GM19035 (cell line): ENCODE data around the gene SLC6A14.

Experiments
- ATAC-seq: cut with Tn5 transposase; IDR thresholded peaks from one replicate; pipeline ENCODE4 v1.9.1; 2021; ENCODE audit not compliant: unreplicated experiment

The SLC6A14 gene, protein sequence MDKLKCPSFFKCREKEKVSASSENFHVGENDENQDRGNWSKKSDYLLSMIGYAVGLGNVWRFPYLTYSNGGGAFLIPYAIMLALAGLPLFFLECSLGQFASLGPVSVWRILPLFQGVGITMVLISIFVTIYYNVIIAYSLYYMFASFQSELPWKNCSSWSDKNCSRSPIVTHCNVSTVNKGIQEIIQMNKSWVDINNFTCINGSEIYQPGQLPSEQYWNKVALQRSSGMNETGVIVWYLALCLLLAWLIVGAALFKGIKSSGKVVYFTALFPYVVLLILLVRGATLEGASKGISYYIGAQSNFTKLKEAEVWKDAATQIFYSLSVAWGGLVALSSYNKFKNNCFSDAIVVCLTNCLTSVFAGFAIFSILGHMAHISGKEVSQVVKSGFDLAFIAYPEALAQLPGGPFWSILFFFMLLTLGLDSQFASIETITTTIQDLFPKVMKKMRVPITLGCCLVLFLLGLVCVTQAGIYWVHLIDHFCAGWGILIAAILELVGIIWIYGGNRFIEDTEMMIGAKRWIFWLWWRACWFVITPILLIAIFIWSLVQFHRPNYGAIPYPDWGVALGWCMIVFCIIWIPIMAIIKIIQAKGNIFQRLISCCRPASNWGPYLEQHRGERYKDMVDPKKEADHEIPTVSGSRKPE

DNA sequence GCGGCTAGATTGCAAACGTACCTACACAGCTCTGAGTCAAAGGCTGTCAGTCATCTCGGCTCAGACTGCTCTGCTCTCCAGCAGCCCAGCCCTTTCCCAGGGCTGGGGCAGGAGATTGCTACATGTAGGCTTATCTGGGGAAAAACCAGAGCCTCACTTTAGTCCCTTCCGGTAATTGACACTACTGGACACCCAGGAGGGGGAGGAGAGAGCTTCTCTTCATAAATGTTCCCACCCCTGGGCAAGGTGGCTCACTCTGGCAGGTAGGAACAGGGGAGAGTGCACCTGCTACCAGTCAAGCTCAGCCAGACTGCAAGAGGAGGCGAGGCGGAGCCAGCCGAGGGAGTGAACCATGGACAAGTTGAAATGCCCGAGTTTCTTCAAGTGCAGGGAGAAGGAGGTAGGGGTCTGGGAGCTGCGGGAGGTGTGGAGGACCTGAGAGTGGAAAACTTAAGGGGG lies at the start of gene SLC6A14:
SLC6A14 (plus strand) TSS at position 249 of the 459 bp plus-strand sequence; CDS start at position 353, 104 bp downstream.
- no peak for ATAC-seq

DNA sequence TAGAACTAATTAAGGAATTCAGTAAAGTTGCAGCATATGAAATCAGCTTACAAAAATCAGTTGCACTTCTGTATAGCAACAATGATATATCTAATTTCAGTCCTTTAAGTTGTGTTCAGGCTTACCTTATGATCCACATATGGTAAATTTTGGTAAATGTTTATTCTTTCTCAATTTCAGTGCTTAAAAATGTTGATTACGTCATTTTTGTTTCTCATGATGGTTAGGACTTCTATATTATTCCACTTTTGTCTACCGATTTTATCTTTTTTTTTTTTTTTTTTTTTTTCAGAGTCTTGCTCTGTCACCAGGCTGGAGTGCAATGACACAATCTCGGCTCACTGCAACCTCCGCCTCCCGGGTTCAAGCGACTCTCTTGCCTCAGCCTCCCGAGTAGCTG lies 40.7 kb upstream of the SLC6A14 start:
- no peak for ATAC-seq

DNA sequence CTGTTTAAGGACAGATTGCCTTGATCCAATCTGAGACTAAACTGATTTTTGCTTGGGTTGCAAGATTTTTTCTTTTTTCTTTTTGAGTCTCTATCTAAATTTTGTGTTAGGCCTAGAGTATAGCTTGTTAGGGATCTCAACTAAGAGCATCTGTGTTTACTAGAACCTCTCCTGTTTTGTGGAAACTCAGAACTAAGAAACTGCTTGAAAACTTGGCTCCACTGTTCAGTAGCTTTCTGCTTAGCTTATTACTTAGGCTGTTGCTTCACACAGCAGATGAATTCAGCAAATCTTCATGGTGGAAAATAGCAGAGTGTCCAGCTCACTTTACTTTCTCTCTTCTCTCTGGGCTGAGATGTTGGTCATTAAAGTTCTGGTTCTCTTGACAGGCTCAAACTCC lies 36.7 kb upstream of the SLC6A14 start:
- no peak for ATAC-seq

DNA sequence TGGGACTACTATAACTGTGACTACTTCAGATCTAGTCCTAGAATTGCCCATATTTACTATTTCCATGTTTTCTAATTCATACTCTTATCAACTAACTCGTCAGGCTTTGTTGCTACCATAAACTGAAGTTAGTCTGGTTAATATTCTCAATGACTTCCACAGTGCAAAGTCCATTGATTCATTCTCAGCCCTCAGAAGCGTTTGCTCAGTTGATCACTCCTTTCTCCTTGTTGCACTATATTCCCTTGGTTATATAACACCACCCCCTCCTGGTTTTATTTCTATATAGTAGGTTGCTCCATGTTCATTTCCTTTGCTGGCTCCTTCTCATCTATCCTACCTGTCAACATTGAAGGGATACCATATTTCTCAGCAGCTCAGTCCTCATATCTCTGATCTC lies 27.2 kb upstream of the SLC6A14 start:
- no peak for ATAC-seq

DNA sequence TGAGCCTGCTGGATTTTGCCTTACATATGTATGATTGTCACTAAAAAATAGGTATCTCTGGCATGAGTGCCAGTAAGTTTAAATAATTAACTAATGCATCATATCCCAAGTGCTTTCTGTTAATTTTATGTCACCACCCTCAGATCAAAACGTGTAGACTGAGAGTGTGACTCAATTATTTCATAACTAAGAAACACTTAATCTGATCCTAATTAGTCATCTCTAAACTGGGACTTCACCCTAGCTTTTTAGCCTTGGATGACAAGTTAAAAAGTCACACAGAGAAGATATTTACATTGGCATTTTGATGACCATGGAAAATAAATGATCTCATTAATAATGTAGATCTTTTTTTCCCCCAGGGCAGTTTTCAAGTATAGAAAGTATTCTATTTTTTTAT lies 23.1 kb upstream of the SLC6A14 start:
- no peak for ATAC-seq

DNA sequence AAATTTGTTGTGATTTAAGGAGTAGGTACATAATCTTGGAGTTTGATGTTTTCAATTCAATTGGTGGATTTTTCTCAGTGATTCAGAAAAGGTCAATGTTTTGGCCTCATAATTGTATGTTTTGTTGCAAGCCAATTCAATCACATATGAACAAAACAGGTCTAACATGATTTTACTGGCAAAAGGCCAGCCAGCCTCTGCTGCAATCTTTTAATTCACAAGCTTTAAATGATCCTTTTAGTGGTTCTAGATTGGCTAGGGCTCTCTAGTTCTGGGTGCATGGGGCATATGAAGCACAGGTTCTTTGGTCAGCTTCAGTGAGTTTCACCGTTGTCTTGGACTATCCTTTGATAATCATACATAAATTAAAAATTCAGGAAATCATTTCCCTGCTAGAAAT lies 19.2 kb upstream of the SLC6A14 start:
- no peak for ATAC-seq

DNA sequence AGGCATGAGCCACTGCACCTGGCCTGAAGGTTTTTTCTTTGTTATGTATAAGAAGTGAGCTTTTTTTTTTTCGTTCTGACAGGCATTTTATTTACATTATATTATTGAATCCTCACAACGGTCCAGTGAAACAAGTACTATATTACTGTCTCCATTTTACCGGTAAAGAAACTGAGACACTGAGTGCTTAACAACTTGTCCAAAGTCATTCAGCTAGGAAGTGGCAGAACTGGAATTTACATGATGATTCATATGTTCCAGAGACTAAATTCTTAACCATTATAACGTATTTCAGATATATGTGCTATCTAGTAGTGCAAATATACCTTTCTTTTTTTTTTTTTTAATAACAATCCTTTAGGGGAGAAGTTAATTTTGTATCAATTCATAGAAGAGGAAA lies 18.4 kb upstream of the SLC6A14 start:
- ATAC-seq, result no peak

DNA sequence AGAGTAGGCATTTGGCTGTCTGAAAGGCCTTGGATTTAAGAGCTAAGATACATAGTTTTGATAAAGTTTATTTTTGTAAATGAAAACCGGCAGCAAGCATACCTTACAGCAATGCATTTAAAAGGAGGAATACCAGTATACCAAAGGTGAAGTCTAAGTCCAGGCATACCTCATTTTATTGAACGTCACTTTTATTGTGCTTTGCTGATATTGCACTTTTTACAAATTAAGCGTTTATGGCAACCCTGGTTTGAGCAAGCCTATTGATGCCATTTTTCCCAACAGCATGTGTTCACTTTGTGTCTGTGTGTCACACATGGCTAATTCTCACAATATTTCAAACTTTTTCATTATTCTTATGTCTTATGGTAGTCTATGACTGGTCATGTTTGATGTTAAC lies 8.4 kb upstream of the SLC6A14 start:
- ATAC-seq, result no peak

DNA sequence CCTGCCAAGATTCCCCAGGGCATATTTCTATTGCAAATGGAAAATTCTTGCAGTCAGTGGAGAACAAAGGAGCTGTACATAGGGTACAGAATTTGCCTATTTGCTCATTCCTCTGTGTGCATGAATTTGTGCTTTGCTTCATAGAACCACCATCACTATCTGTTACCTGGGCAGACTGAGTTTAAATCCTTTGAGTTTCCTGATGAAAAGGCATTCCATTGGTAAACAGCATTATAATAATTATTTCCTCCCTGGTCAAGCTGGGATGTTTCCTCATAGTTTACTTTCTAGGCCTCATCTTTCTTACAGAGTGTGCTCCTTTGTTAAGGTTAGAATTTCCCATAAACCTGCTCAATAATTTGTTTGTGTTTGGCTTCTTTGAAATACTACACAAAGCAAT lies 809 bp upstream of the SLC6A14 start:
- no peak for ATAC-seq

DNA sequence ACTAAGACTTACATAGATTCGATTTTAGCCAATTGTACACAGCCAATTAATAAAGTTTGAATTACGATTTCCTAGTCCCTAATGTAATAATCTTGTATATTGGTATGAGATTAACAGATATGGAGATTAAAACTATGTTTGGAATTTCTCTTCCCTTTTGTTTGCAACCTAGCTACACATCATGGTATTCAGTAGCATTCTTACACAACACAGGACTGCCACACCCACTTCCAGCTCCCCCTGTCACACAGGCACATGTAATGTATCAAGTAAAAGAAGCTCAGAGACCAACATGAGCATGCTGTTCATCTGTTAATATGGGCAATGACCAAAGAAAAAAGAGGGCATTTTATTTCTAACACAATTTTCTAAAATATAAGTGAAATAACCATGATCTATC lies 12.8 kb downstream of the SLC6A14 start:
- ATAC-seq, result no peak

DNA sequence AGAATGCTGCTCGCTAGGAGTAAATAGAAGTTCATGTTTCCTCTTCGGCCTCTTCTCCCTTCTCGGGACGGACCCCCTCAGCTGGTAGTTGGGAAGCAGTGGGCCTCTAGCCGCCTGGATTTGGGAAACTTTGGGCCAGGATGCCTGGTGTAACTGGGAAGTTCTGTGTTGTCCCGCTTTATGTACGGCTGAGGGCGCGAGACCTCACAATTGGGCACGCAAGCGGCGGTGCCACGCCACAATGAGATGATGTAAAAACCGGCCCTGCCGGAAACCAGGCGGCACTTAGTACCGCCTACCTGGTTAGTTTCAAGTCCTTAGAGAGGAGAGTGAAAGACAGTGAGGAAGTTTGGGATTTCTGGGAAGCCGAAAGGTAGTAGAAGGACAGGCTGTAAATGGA lies 26.4 kb downstream of the SLC6A14 start, which contains the start of gene CT83:
CT83 (minus strand) TSS at position 155 of the 400 bp plus-strand sequence; CDS start at position 35, 120 bp downstream.
- no peak for ATAC-seq

DNA sequence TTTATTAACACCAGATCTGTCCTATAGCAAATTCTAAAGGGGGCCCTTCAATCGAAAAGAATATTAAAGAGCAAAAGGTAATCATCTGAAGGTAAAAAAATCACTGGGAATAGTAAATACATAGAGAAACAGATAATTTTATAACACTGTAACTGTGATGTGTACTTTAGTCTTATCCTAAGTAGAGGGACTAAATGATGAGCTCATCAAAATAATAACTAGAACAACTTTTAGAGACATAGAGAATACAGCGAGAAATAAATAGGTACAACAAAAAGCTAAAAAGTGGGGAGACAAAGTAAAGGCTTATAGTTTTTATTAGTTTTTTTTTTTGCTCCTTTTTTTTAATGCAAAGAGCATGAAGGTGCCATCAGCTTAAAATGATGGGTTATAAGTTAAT lies 43.7 kb downstream of the SLC6A14 start:
- no peak for ATAC-seq

DNA sequence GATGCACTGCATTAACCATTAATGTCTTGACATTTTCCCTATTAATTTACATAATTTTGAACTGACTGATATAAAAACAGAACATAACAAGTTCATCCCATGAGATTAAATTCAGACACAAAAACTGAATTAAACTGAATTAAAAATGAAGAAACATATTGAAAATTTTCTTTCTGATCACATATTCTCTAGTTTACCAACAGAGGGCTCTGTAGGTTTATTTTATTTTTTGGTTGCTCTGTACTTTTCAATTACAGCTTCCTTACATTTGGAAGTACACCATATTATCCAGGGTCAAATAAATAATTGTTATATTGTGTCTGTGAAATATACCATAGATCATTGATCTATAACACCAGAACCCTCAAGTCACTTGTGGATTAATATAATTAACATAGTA lies 53.7 kb downstream of the SLC6A14 start:
- no peak for ATAC-seq

DNA sequence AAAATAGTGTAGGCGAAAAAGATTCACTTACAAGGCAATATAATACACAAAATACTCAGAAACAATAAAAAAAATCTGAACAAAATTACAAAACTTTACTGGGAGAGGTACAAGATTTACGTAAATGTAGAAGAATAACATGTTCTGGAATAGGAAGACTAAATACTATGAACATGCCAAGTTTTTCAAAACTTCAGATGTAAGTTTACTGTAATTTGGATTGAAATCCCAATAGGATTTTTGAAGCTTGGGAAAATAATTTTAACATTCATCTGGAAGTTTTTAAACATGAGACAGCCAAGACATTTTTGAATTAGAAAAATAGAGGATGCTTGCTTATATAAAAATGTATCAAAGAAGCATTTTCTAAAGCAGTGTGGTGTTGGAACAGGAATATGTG lies 56.9 kb downstream of the SLC6A14 start:
- no peak for ATAC-seq

DNA sequence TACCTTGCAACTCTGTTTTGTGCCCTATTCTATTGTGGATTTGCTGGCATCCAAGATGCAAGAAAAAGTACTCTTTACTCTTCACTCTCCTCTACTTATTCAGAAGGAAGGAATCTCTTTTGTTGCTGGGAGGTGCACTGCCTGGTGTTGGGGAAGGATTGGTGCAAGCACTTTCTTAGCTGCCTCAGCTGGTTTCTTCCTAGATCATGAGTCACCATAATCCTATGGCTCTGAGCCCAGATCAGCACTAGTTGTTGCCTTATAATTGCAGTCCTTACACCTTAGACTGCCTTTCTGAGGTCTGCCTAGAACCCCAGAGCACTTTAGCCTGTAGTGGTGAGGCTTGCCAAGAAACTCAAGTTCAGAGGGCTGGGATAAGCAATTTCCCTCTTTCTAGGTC lies 63.4 kb downstream of the SLC6A14 start:
- no peak for ATAC-seq
